ENCODE results near the gene PGBD5.

The PGBD5 gene

GRCh38 chr1:230431527-230431926 is 5.4 kb upstream of the PGBD5 start:
- H3K4me3 ChIP-seq (ENCODE audit: low read length): no peak overlapping the region
- no peak for DNase-seq (ENCODE audit: low read depth)
- no peak for TF ChIP-seq CTCF (conservative IDR thresholded peaks at IDR 0.05; ENCODE audit: low read depth, low read length)

GRCh38 chr1:230430499-230430898 is 4.4 kb upstream of the PGBD5 start:
- no peak for TF ChIP-seq CTCF (conservative IDR thresholded peaks at IDR 0.05; ENCODE audit: low read depth, low read length)
- no peak for DNase-seq (ENCODE audit: low read depth)
- H3K4me3 ChIP-seq (ENCODE audit: low read length): no peak overlapping the region

- H3K4me3 ChIP-seq (ENCODE audit: low read length): no peak overlapping the region
- DNase-seq (ENCODE audit: low read depth): no peak
- TF ChIP-seq CTCF (conservative IDR thresholded peaks at IDR 0.05; ENCODE audit: low read depth, low read length): no peak
These were observed 3.1 kb upstream of the PGBD5 start for GRCh38 chr1:230429067-230429735.

- H3K4me3 ChIP-seq (ENCODE audit: low read length): no peak overlapping the region
- DNase-seq (ENCODE audit: low read depth): no peak
- no peak for TF ChIP-seq CTCF (conservative IDR thresholded peaks at IDR 0.05; ENCODE audit: low read depth, low read length)
These were observed 1.8 kb upstream of the PGBD5 start for GRCh38 chr1:230427981-230428380.

GRCh38 chr1:230427094-230427876 is 1.2 kb upstream of the PGBD5 start:
- TF ChIP-seq CTCF (conservative IDR thresholded peaks at IDR 0.05; ENCODE audit: low read depth, low read length): no peak
- no peak overlapping the region for H3K4me3 ChIP-seq (ENCODE audit: low read length)
- no peak for DNase-seq (ENCODE audit: low read depth)

GRCh38 chr1:230425252-230426091 is 660 bp downstream of the PGBD5 start:
- no peak for TF ChIP-seq CTCF (conservative IDR thresholded peaks at IDR 0.05; ENCODE audit: low read depth, low read length)
- DNase-seq (ENCODE audit: low read depth): no peak
- H3K4me3 ChIP-seq (ENCODE audit: low read length): no peak overlapping the region

Measured in retinal pigment epithelial cell (primary cell).